Upper lobe of left lung (tissue), 6 donors: ENCODE measurements around the gene CACNB4. TPM values are rescaled to one million over a fixed set of nuclear protein-coding genes. Genes with fewer than 3 reads are reported as not detected.

Experiments
- ATAC-seq, 2 donors: fragments of 200-7000 bp; cut with Tn5 transposase; one replicate each; pipeline ENCODE4 v1.9.1; 2022; ENCODE audit warnings: mild to moderate bottlenecking in 2 of 2, moderate library complexity in 2 of 2; ENCODE audit not compliant: low FRiP score in 2 of 2
- DNase-seq, 2 donors: peaks; one replicate each; pipeline ENCODE4 v3.0.0-alpha.2; 2019 to 2020
- H3K27ac ChIP-seq, 4 donors: fragments of 200-600 bp; sonication (generic); one replicate each; pipeline ENCODE4 v1.5.1; 2016 to 2019
- H3K27me3 ChIP-seq, 4 donors: fragments of 200-600 bp; sonication (generic); one replicate each; pipeline ENCODE4 v1.5.1; 2017 to 2019
- H3K36me3 ChIP-seq, 4 donors: fragments of 200-600 bp; sonication (generic); one replicate each; pipeline ENCODE4 v1.5.1; 2016 to 2019
- H3K4me1 ChIP-seq, 4 donors: fragments of 200-600 bp; sonication (generic); one replicate each; pipeline ENCODE4 v1.5.1; 2018 to 2019
- H3K4me3 ChIP-seq, 4 donors: fragments of 200-600 bp; sonication (generic); one replicate each; pipeline ENCODE4 v1.5.1; 2017 to 2019; ENCODE audit warnings: mild to moderate bottlenecking in 2 of 4, moderate library complexity in 1 of 4
- H3K9me3 ChIP-seq, 4 donors: fragments of 200-600 bp; sonication (generic); one replicate each; pipeline ENCODE4 v1.5.1; 2018 to 2019
- EP300 ChIP-seq, 4 donors: sonication (generic); formaldehyde crosslinking; IDR thresholded peaks; one replicate each; pipeline ENCODE4 v1.5.1; 2017; ENCODE audit warnings: antibody characterized with exemption in 4 of 4, control low read depth in 2 of 4
- POLR2A ChIP-seq, 4 donors: fragments of 450-650 bp; IDR thresholded peaks; one replicate each; pipeline ENCODE4 v1.5.1; 2016 to 2017; ENCODE audit warnings: antibody characterized with exemption in 4 of 4, mild to moderate bottlenecking in 2 of 4
- POLR2AphosphoS5 ChIP-seq, 2 donors: sonication (generic); formaldehyde crosslinking; IDR thresholded peaks; one replicate each; pipeline ENCODE4 v1.5.1; 2017; ENCODE audit warnings: antibody characterized with exemption in 2 of 2
- WGBS, 2 donors: methylation state at CpG; one replicate each; pipeline ENCODE4 v1.1.5; 2017 to 2018; 5-methylcytosine and 5-hydroxymethylcytosine counted together
- total RNA-seq, 6 donors: library from RNA; depleted of rRNA in 4 of 6; stranded (reverse); fragments of >200 nt in 4 of 6; gene quantifications; one replicate each; pipeline versions ENCODE4 v1.1.0 to v1.2.1, GENCODE V29; 2016 to 2021
- TF ChIP-seq, protein P1 (sequence below), 6 experiments: fragments of 450-650 bp in 4 of 6; fragments of 200-600 bp in 2 of 6; sonication (generic) in 2 of 6; IDR thresholded peaks; one replicate each; pipeline ENCODE4 v1.5.1; 2016 to 2019; ENCODE audit warnings: antibody characterized with exemption in 6 of 6
- donor health status: DM: no; HTN: no; CAD: no; lungs with moderate emphysema.
- donor health status: DM: no; HTN: yes; CAD: no; lungs with severe emphysema.

Gene CACNB4
- total RNA-seq, 6 donors from 2014 or later: 7.7 to 21.0 (median 12.8) TPM

DNA sequence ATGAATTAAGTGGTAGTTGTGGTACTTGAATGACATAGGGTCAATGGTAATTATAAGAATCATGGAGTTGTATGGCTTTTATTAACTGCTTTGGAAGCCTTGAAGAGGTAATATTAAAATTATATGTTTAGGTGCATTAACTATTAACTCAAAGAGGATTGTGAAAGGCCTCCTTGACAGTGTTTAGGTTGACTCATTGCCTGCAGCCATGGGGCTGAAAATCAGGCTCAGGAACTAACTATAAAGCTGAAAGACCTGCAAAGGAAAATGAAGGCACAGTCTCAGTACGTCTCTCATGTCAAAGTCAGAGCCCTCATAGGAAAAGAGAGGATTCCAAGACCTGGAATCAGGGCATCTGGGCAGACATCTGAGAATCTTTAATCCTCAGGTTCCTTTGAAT lies 31.0 kb downstream of the CACNB4 start:
- no peaks in the 10 kb centered on the region for H3K9me3 ChIP-seq
- DNase-seq (no peak), ATAC-seq (no peak)
- 58 to 71% methylated on average over 1 of the region's 1 CpG for WGBS, 2 donors
- TF ChIP-seq POLR2AphosphoS5 (IDR thresholded peaks at IDR 0.05) (no peak), EP300 (IDR thresholded peaks at IDR 0.05) (no peak), POLR2A (IDR thresholded peaks at IDR 0.05) (no peak)
- TF ChIP-seq, protein P1, sequence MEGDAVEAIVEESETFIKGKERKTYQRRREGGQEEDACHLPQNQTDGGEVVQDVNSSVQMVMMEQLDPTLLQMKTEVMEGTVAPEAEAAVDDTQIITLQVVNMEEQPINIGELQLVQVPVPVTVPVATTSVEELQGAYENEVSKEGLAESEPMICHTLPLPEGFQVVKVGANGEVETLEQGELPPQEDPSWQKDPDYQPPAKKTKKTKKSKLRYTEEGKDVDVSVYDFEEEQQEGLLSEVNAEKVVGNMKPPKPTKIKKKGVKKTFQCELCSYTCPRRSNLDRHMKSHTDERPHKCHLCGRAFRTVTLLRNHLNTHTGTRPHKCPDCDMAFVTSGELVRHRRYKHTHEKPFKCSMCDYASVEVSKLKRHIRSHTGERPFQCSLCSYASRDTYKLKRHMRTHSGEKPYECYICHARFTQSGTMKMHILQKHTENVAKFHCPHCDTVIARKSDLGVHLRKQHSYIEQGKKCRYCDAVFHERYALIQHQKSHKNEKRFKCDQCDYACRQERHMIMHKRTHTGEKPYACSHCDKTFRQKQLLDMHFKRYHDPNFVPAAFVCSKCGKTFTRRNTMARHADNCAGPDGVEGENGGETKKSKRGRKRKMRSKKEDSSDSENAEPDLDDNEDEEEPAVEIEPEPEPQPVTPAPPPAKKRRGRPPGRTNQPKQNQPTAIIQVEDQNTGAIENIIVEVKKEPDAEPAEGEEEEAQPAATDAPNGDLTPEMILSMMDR (IDR thresholded peaks at IDR 0.05): no peak
- no peak overlapping the region for H3K4me3 ChIP-seq
- peak overlapping the region in 1 of 4 donors; percentile 45 for H3K27ac ChIP-seq
- peaks cover 4 to 21% (median 6%) of the 10 kb centered on the region in 4 donors for H3K4me1 ChIP-seq
- H3K27me3 ChIP-seq: no peaks in the 10 kb centered on the region
- no peaks in the 10 kb centered on the region for H3K36me3 ChIP-seq

DNA sequence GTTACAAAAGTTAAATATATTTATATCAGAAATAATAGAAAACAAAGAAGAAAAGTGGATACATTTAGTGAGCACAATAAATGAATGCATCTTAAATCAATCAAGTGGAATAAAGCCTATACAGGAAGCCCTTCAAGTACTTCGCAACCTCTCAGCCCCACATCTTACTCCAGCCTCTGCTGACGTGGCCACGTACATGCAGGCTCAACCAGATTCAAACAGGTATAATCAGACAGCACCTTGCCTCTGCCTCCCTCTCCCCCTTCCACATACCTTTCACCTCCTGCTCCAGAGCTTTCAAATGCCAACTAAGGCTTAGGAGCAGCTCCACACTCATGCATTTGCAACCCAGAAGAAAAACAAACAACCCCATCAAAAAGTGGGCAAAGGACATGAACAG lies 32.9 kb downstream of the CACNB4 start:
- H3K9me3 ChIP-seq: no peaks in the 10 kb centered on the region
- ATAC-seq (no peak), DNase-seq (peak in 1 of 2 donors; percentile 51)
- H3K4me1 ChIP-seq: peaks cover 5 to 30% (median 13%) of the 10 kb centered on the region in 4 donors
- no peaks in the 10 kb centered on the region for H3K36me3 ChIP-seq
- no peak overlapping the region for H3K4me3 ChIP-seq
- TF ChIP-seq POLR2A (IDR thresholded peaks at IDR 0.05) (no peak), POLR2AphosphoS5 (IDR thresholded peaks at IDR 0.05) (no peak), EP300 (IDR thresholded peaks at IDR 0.05) (no peak)
- no peak overlapping the region for H3K27ac ChIP-seq
- no peaks in the 10 kb centered on the region for H3K27me3 ChIP-seq
- 53 to 72% methylated on average over 3 of the region's 3 CpGs for WGBS, 2 donors

DNA sequence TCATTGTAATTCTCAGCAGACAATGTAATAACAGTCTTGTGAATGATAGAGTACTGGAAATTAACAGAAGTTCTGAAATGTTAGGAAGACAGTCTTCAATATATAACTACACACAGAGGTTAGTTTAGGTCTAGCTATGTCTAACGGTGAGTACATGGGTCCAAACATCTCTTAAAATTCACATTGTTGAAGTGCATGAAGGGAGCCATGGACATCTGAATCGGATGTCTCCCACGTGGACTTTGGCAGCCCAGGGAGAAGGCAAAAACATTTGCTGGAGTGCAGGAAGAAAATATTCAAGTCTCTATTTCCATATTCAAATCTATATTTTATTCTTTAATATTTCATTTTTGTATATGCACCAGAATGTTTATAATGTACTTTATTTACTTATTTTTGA lies 34.8 kb downstream of the CACNB4 start:
- no peak overlapping the region for H3K27ac ChIP-seq
- peaks cover 5 to 30% (median 13%) of the 10 kb centered on the region in 4 donors for H3K4me1 ChIP-seq
- no peak for DNase-seq
- no peak for ATAC-seq
- H3K36me3 ChIP-seq: no peaks in the 10 kb centered on the region
- H3K9me3 ChIP-seq: peaks cover 0 to under 1% (median 0%) of the 10 kb centered on the region in 4 donors
- H3K4me3 ChIP-seq: no peak overlapping the region
- WGBS, 2 donors: 44 to 57% methylated on average over 3 of the region's 3 CpGs
- no peaks in the 10 kb centered on the region for H3K27me3 ChIP-seq
- TF ChIP-seq POLR2AphosphoS5 (IDR thresholded peaks at IDR 0.05) (no peak), POLR2A (IDR thresholded peaks at IDR 0.05) (no peak), EP300 (IDR thresholded peaks at IDR 0.05) (no peak)
- TF ChIP-seq, protein P1 (IDR thresholded peaks at IDR 0.05): no peak

DNA sequence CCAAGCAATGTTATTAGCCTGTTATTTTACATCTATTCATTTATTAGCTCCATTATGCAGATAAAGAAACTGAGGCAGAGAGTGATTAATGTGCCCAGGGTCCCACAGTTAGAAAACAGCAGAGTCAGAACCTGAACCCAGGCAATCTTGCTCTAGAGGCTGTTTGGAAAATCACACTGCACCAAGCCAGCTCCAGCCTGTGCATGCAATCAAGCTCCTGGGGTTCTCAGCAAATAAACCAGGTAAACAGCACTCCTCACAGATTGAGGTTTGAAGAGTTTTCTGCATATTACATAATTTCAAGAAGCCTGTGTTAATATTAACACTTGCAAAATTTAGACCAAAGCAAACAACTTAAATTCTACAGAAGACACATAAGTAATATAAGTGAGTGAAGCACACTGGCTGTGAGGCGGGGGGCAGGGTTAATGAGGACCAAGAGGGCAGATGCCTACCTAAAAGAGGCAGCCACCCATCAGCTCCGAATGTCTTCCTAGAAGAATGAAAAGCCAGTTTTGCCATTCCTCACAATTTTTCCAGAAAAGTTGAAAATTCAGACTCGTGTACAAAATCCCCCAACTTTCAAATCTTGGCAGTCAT lies 35.4 kb downstream of the CACNB4 start:
- H3K4me3 ChIP-seq: no peak overlapping the region

More for the DNA sequence above, 35.4 kb downstream of the CACNB4 start:
- Histone ChIP-seq H3K9me3 (peaks cover 0 to 6% (median 0%) of the 10 kb centered on the region in 4 donors), H3K4me1 (peaks cover 5 to 30% (median 13%) of the 10 kb centered on the region in 4 donors), H3K36me3 (no peaks in the 10 kb centered on the region), H3K27ac (peak overlapping the region in 2 of 4 donors; percentile 31 to 56), H3K27me3 (no peaks in the 10 kb centered on the region)
- 45 to 54% methylated on average over 3 of the region's 3 CpGs for WGBS, 2 donors
- TF ChIP-seq EP300 (IDR thresholded peaks at IDR 0.05): peak in 1 of 4 donors; percentile 11
- TF ChIP-seq, protein P1 (IDR thresholded peaks at IDR 0.05): no peak
- ATAC-seq (peak; percentile 38 to 80), DNase-seq (peak in 1 of 2 donors; percentile 65)
